CD14-positive monocyte (primary cell): ENCODE data around the gene ELMO1. TPM values are rescaled to one million over a fixed set of nuclear protein-coding genes. Genes with fewer than 3 reads are reported as not detected.
A peak's percentile ranks its signal among the peaks of the same experiment; 100 is the strongest.

Experiments
- DNase-seq, 3 donors: peaks; one replicate each; pipeline ENCODE4 v3.0.0-alpha.2; 2011 to 2022
- H2AFZ ChIP-seq: 2 replicates; pipeline ENCODE4 v1.6.0; 2012; ENCODE audit warnings: mild to moderate bottlenecking, low read depth, low read length, inconsistent platforms; ENCODE audit not compliant: insufficient read depth, poor library complexity, severe bottlenecking
- H3K27ac ChIP-seq, 2 donors: 1 replicate in 1 of 2; 2 replicates in 1 of 2; pipeline ENCODE4 v1.5.1; 2012 to 2013; ENCODE audit warnings: low read length in 2 of 2, control low read depth in 1 of 2, inconsistent platforms in 1 of 2, low read depth in 1 of 2, mild to moderate bottlenecking in 1 of 2
- H3K27me3 ChIP-seq, 2 donors: one replicate each; pipeline versions ENCODE4 v1.6.0 to v1.6.1; 2011 to 2013; ENCODE audit warnings: low read length in 2 of 2; ENCODE audit not compliant: control insufficient read depth in 2 of 2, insufficient read depth in 2 of 2
- H3K36me3 ChIP-seq, 2 donors: replicated peaks in 1 of 2; 1 replicate in 1 of 2; 2 replicates in 1 of 2; pipeline versions ENCODE4 v1.5.1 to v1.6.1; 2012 to 2013; ENCODE audit warnings: low read length in 2 of 2, control low read depth in 1 of 2, inconsistent platforms in 1 of 2, mild to moderate bottlenecking in 1 of 2; ENCODE audit not compliant: insufficient read depth in 2 of 2, control insufficient read depth in 1 of 2
- H3K4me1 ChIP-seq, 2 donors: 1 replicate in 1 of 2; 2 replicates in 1 of 2; pipeline versions ENCODE4 v1.5.1 to v1.6.1; 2012 to 2013; ENCODE audit warnings: low read length in 2 of 2, control low read depth in 1 of 2, inconsistent platforms in 1 of 2, mild to moderate bottlenecking in 1 of 2, moderate library complexity in 1 of 2; ENCODE audit not compliant: insufficient read depth in 2 of 2, control insufficient read depth in 1 of 2
- H3K4me2 ChIP-seq: replicated peaks from 2 replicates; pipeline ENCODE3; 2012; ENCODE audit warnings: low read length, moderate library complexity, mild to moderate bottlenecking; ENCODE audit not compliant: poor library complexity, severe bottlenecking; ENCODE audit errors: extremely low read depth
- H3K4me3 ChIP-seq, 3 experiments: fragments of 200-600 bp in 1 of 3; sonication (generic) in 1 of 3; replicated peaks in 1 of 3; 1 replicate in 2 of 3; 2 replicates in 1 of 3; pipeline ENCODE4 v1.5.1; 2011 to 2013; ENCODE audit warnings: low read length in 3 of 3, mild to moderate bottlenecking in 3 of 3, control low read depth in 2 of 3, low read depth in 2 of 3, inconsistent platforms in 1 of 3, moderate library complexity in 1 of 3
- H3K79me2 ChIP-seq: 2 replicates; pipeline ENCODE4 v1.6.0; 2012; ENCODE audit warnings: mild to moderate bottlenecking, control low read depth, inconsistent platforms, low read length, moderate library complexity; ENCODE audit not compliant: insufficient read depth
- H3K9ac ChIP-seq: 2 replicates; pipeline ENCODE4 v1.6.0; 2017; ENCODE audit warnings: low read length, mild to moderate bottlenecking; ENCODE audit not compliant: insufficient read depth, poor library complexity, severe bottlenecking
- H3K9me3 ChIP-seq, 2 donors: replicated peaks in 1 of 2; 1 replicate in 1 of 2; 2 replicates in 1 of 2; pipeline versions ENCODE4 v1.5.1 to v1.6.1; 2012 to 2013; ENCODE audit warnings: low read length in 2 of 2, control low read depth in 1 of 2; ENCODE audit not compliant: control insufficient read depth in 1 of 2, insufficient read depth in 1 of 2
- H4K20me1 ChIP-seq: 2 replicates; pipeline ENCODE4 v1.6.0; 2012; ENCODE audit warnings: mild to moderate bottlenecking, low read length, control low read depth, moderate library complexity; ENCODE audit not compliant: insufficient read depth
- H3K27ac Mint-ChIP-seq, 7 donors: one replicate each; pipeline ENCODE4 v1.8.0; 2020; ENCODE audit warnings: mild to moderate bottlenecking in 7 of 7, mixed read lengths in 7 of 7, moderate library complexity in 6 of 7, inconsistent platforms in 2 of 7
- H3K27me3 Mint-ChIP-seq, 3 donors: one replicate each; pipeline ENCODE4 v1.8.0; 2021 to 2022; ENCODE audit warnings: low read depth in 3 of 3, mild to moderate bottlenecking in 3 of 3, mixed read lengths in 3 of 3, moderate library complexity in 3 of 3, inconsistent platforms in 1 of 3
- H3K36me3 Mint-ChIP-seq, 2 donors: one replicate each; pipeline ENCODE4 v1.8.0; 2020; ENCODE audit warnings: mixed read lengths in 2 of 2, inconsistent platforms in 1 of 2, mild to moderate bottlenecking in 1 of 2
- H3K4me1 Mint-ChIP-seq: one replicate; pipeline ENCODE4 v1.8.0; 2020; ENCODE audit warnings: mild to moderate bottlenecking, mixed read lengths
- H3K4me3 Mint-ChIP-seq, 2 donors: one replicate each; pipeline ENCODE4 v1.8.0; 2020; ENCODE audit warnings: mild to moderate bottlenecking in 2 of 2, mixed read lengths in 2 of 2, moderate library complexity in 1 of 2
- H3K9me3 Mint-ChIP-seq, 7 donors: one replicate each; pipeline ENCODE4 v1.8.0; 2020 to 2022; ENCODE audit warnings: mixed read lengths in 7 of 7, mild to moderate bottlenecking in 6 of 7, moderate library complexity in 6 of 7, inconsistent platforms in 2 of 7
- WGBS: methylation state at CpG from one replicate; pipeline ENCODE4 v1.1.5; 2013; ENCODE audit warnings: missing lambda C conversion rate; ENCODE audit not compliant: insufficient coverage; 5-methylcytosine and 5-hydroxymethylcytosine counted together
- intact Hi-C, 2 donors: fragments of 100-400 bp; cut with micrococcal nuclease; formaldehyde crosslinking; loops; one replicate each; pipeline versions ENCODE4 v1.15.0 to v1.15.1; 2023
- polyA plus RNA-seq, 3 donors: library from polyadenylated mRNA; depleted of rRNA in 1 of 3; unstranded in 2 of 3; stranded (reverse) in 1 of 3; fragments of 300-500 nt in 2 of 3; fragments of >200 nt in 1 of 3; fragmentation: Illumina TruSeq in 2 of 3; gene quantifications; 1 replicate in 2 of 3; 2 replicates in 1 of 3; pipeline ENCODE4 v1.2.3, GENCODE V29; 2012 to 2021
- TF ChIP-seq, protein P1 (sequence below): fragments of 200-600 bp; IDR thresholded peaks from one replicate; pipeline ENCODE4 v1.8.0; 2022; ENCODE audit warnings: antibody characterized with exemption, mild to moderate bottlenecking

The ELMO1 gene
- polyA plus RNA-seq, 3 donors = 46.6 to 50.2 (median 46.7) TPM

DNA sequence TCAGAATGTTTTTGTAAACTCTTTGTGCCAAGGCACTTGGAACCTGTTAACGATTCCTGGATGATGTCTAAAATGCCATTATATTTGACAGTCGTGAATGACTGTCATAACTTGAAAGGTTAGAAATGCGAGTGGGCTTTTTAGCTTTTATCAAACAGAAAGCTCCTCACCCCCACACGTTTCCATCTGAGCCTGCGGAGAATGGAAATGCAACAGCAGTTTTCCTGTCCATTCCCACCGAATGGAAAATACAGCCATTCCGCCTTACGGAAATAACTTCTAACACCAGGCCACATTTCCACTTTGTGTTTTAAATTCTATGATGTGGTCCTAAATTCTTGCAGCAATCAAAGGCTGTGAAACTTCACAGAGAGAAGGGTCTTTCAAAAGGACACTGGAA, 83.8 kb downstream of the ELMO1 start:
- H3K36me3 Mint-ChIP-seq = peaks cover 4% of the 10 kb centered on the region in 2 donors
- Histone ChIP-seq H3K27me3 (no peaks in the 10 kb centered on the region), H3K4me1 (no peaks in the 10 kb centered on the region), H4K20me1 (peaks cover 99% of the 10 kb centered on the region), H3K9me3 (no peaks in the 10 kb centered on the region), H2AFZ (no peak overlapping the region), H3K4me2 (no peak overlapping the region), H3K4me3 (no peak overlapping the region), H3K9ac (no peak overlapping the region), H3K36me3 (no peaks in the 10 kb centered on the region), H3K27ac (no peak overlapping the region), H3K79me2 (peaks cover 79% of the 10 kb centered on the region)
- DNase-seq = no peak
- peaks cover 19% of the 10 kb centered on the region for H3K4me1 Mint-ChIP-seq
- no peaks in the 10 kb centered on the region for H3K27me3 Mint-ChIP-seq
- H3K9me3 Mint-ChIP-seq = no peaks in the 10 kb centered on the region
- no peak overlapping the region for H3K27ac Mint-ChIP-seq
- no peak overlapping the region for H3K4me3 Mint-ChIP-seq
- WGBS = 100% methylated on average over 1 of the region's 8 CpGs
- intact Hi-C loops = no loop called here
- TF ChIP-seq, protein P1, sequence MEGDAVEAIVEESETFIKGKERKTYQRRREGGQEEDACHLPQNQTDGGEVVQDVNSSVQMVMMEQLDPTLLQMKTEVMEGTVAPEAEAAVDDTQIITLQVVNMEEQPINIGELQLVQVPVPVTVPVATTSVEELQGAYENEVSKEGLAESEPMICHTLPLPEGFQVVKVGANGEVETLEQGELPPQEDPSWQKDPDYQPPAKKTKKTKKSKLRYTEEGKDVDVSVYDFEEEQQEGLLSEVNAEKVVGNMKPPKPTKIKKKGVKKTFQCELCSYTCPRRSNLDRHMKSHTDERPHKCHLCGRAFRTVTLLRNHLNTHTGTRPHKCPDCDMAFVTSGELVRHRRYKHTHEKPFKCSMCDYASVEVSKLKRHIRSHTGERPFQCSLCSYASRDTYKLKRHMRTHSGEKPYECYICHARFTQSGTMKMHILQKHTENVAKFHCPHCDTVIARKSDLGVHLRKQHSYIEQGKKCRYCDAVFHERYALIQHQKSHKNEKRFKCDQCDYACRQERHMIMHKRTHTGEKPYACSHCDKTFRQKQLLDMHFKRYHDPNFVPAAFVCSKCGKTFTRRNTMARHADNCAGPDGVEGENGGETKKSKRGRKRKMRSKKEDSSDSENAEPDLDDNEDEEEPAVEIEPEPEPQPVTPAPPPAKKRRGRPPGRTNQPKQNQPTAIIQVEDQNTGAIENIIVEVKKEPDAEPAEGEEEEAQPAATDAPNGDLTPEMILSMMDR = no peak

DNA sequence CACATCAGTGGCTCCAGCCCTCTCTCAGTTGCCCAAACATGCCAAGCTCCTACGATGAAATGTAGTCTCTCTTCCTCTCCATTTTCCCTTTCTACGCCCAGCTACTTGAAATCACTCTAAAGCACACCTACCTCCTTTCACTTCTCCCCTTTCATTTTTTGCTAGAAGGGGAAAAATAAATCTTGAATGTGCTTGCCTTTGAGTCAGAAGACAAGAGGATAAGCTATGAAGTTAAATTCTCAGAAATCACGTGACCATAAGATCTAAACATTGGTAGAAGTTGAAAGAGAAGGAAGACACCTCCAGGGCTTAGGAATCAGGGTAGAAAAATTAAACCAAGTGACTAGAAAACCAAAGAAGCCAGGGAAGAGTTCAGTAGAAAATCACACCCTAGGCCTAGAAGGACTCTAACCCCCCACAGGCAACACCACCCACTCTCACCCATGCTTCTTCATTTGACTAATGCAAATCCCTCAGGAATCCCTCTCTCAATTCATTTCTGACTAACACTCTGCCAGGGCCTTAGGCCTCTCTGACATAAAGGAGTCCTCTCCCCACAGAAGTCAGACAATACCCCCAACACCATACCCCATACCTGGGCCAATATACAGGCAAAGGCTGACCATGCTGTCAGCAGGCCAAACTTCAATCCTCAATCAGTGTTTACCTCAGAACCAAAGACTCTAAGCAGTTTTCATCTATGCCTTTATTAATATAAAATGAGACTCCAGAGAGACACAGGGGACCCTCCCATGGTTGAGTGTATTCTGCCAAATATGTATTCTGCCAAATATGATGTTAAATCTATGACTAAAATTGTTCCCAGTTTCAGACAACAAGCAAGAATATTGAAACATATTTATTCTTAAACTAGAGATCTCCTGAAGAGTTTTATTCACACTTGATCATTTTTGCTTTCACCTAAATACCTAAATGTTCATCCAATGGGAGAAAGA, 84.8 kb downstream of the ELMO1 start:
- Mint-ChIP-seq H3K27me3 (no peaks in the 10 kb centered on the region), H3K27ac (peak overlapping the region in 1 of 7 donors; percentile 32), H3K4me3 (no peak overlapping the region), H3K36me3 (peaks cover 3 to 4% of the 10 kb centered on the region in 2 donors), H3K9me3 (no peaks in the 10 kb centered on the region), H3K4me1 (peaks cover 19% of the 10 kb centered on the region)
- H3K27ac ChIP-seq = no peak overlapping the region
- H3K36me3 ChIP-seq = no peaks in the 10 kb centered on the region
- DNase-seq = no peak
- H3K4me2 ChIP-seq = no peak overlapping the region
- no peak overlapping the region for H3K4me3 ChIP-seq
- H3K4me1 ChIP-seq = no peaks in the 10 kb centered on the region
- H3K27me3 ChIP-seq = no peaks in the 10 kb centered on the region
- peaks cover 87% of the 10 kb centered on the region for H3K79me2 ChIP-seq
- H2AFZ ChIP-seq = no peak overlapping the region
- intact Hi-C loops = no loop called here
- no CpG with 5 or more reads among the region's 3 CpGs for WGBS
- no peaks in the 10 kb centered on the region for H3K9me3 ChIP-seq
- peaks cover 99% of the 10 kb centered on the region for H4K20me1 ChIP-seq
- no peak overlapping the region for H3K9ac ChIP-seq
- TF ChIP-seq, protein P1 = no peak
